ENCODE results near the gene PASK. TPM values are rescaled to one million over a fixed set of nuclear protein-coding genes. Genes with fewer than 3 reads are reported as not detected.

PASK gene
- total and polyA plus RNA-seq, 9 of the 15 experiments (the other 6 are each of a cell fraction or from before 2014, with no cell fraction given), result 1.5 to 30.3 (median 9.9) TPM

GRCh38 chr2:241084856-241085444, 64.3 kb downstream of the PASK start:
- H3K9ac ChIP-seq (ENCODE audit: insufficient read depth in 1 of 2, low read depth in 2 of 2, low read length in 2 of 2), result no peak overlapping the region
- DNase-seq (ENCODE audit: extremely low read depth in 1 of 4, low spot score in 3 of 4), result no peak

More at GRCh38 chr2:241084856-241085444, 64.3 kb downstream of the PASK start:
- Histone ChIP-seq H3K4me3 (no peak overlapping the region), H3K4me2 (ENCODE audit: insufficient read depth, low read length) (no peak overlapping the region), H3K36me3 (ENCODE audit: control insufficient read depth, insufficient read depth, low read length) (peaks cover 27% of the 10 kb centered on the region; the same call in 2 of the 3 replicates), H3K9me1 (ENCODE audit: control insufficient read depth, insufficient read depth, low read length) (no peaks in the 10 kb centered on the region), H3K4me1 (replicated peaks in 1 of 2; ENCODE audit: control insufficient read depth in 2 of 2, insufficient read depth in 2 of 2, low read length in 2 of 2) (peaks cover 0 to 7% of the 10 kb centered on the region in 2 experiments; a peak in 2 of 5 replicates), H4K20me1 (replicated peaks; ENCODE audit: control insufficient read depth, insufficient read depth, low read length) (no peaks in the 10 kb centered on the region), H3K27ac (ENCODE audit: extremely low read depth, low read depth, low read length) (no peak overlapping the region), H2AFZ (ENCODE audit: low read depth, low read length) (no peak overlapping the region), H3K27me3 (ENCODE audit: control insufficient read depth in 2 of 2, insufficient read depth in 2 of 2, low read length in 2 of 2) (no peaks in the 10 kb centered on the region), H3K9me3 (replicated peaks; ENCODE audit: control insufficient read depth, insufficient read depth, low read depth, low read length) (no peaks in the 10 kb centered on the region), H3K79me2 (ENCODE audit: control insufficient read depth, insufficient read depth, low read length) (no peaks in the 10 kb centered on the region)
- ChIA-PET CTCF (ENCODE audit: low intra/inter-chr PET ratio) (no interaction called here), POLR2A (no interaction called here)
- intact Hi-C loops (cut with micrococcal nuclease), result no loop called here
- ATAC-seq (no peak), FAIRE-seq (no peak)
- in situ Hi-C loops (cut with MboI), result no loop called here
- WGBS (ENCODE audit: insufficient coverage, low coverage, missing lambda C conversion rate), result 87% methylated on average over 4 of the region's 4 CpGs
- TF ChIP-seq RFX7 (CRISPR knock-in tag; IDR thresholded peaks at IDR 0.05), result no peak
- TF ChIP-seq IFI16 (CRISPR knock-in tag; IDR thresholded peaks at IDR 0.05), result no peak
- TF ChIP-seq YY1 (IDR thresholded peaks at IDR 0.05; ENCODE audit: borderline replicate concordance in 1 of 3, control insufficient read depth in 1 of 3, extremely low read depth in 1 of 3, insufficient read depth in 3 of 3, insufficient read length in 1 of 3, insufficient replicate concordance in 2 of 3, low read depth in 1 of 3, low read length in 2 of 3), result no peak
- no peak for TF ChIP-seq SMARCA5 (IDR thresholded peaks at IDR 0.05)
- no peak for TF ChIP-seq MBD1 (CRISPR knock-in tag; IDR thresholded peaks at IDR 0.05)
- no peak for TF ChIP-seq ZBTB7A (IDR thresholded peaks at IDR 0.05; ENCODE audit: borderline replicate concordance, control insufficient read depth, low read depth, low read length)
- TF ChIP-seq MNT (conservative IDR thresholded peaks at IDR 0.05), result no peak
- no peak for TF ChIP-seq ARID2 (IDR thresholded peaks at IDR 0.05)
- no peak for TF ChIP-seq NFYB (IDR thresholded peaks at IDR 0.05; ENCODE audit: extremely low read depth, insufficient read length)
- no peak for TF ChIP-seq ZBTB17 (CRISPR knock-in tag; IDR thresholded peaks at IDR 0.05)
- TF ChIP-seq ZNF436 (CRISPR knock-in tag; IDR thresholded peaks at IDR 0.05), result no peak
- TF ChIP-seq RHOXF2B (CRISPR knock-in tag; conservative IDR thresholded peaks at IDR 0.05), result no peak
- no peak for TF ChIP-seq SIX5 (IDR thresholded peaks at IDR 0.05; ENCODE audit: borderline replicate concordance in 1 of 2, insufficient read depth in 1 of 2, low read depth in 1 of 2, low read length in 2 of 2)
- no peak for TF ChIP-seq ZNF280A (IDR thresholded peaks at IDR 0.05; ENCODE audit: low read depth, partially characterized antibody)
- TF ChIP-seq TRIM24 (IDR thresholded peaks at IDR 0.05), result no peak
- TF ChIP-seq ATF3 (IDR thresholded peaks at IDR 0.05), result no peak
- TF ChIP-seq ATF3 (CRISPR knock-in tag; conservative IDR thresholded peaks at IDR 0.05), result no peak
- no peak for TF ChIP-seq SUPT5H (IDR thresholded peaks at IDR 0.05)
- BruUV-seq (replicated peaks), result no TSS peak
